H9 (cell line): ENCODE results near the gene SCN3A. TPM values are rescaled to one million over a fixed set of nuclear protein-coding genes. Genes with fewer than 3 reads are reported as not detected.
A peak's percentile ranks its signal among the peaks of the same experiment; 100 is the strongest.

Experiments used
- DNase-seq: peaks from one replicate; pipeline ENCODE4 v3.0.0-alpha.2; 2017
- H2AFZ ChIP-seq: one replicate; pipeline ENCODE4 v1.6.1; 2013; ENCODE audit warnings: mild to moderate bottlenecking, low read length, control low read depth, moderate library complexity
- H2AK5ac ChIP-seq: 2 replicates; pipeline ENCODE4 v1.6.1; 2013; ENCODE audit warnings: low read length, control low read depth, mixed read lengths; ENCODE audit not compliant: insufficient read length
- H2BK120ac ChIP-seq: one replicate; pipeline ENCODE4 v1.6.1; 2013; ENCODE audit warnings: low read depth, mild to moderate bottlenecking, low read length, control low read depth, inconsistent platforms; ENCODE audit not compliant: poor library complexity, severe bottlenecking
- H2BK12ac ChIP-seq: 2 replicates; pipeline ENCODE4 v1.6.1; 2013; ENCODE audit warnings: low read length, control low read depth, mixed read lengths, low read depth; ENCODE audit not compliant: insufficient read length
- H2BK15ac ChIP-seq: 2 replicates; pipeline ENCODE4 v1.6.1; 2013; ENCODE audit warnings: low read depth, low read length, control low read depth
- H2BK20ac ChIP-seq: one replicate; pipeline ENCODE4 v1.6.1; 2013; ENCODE audit warnings: low read depth, mild to moderate bottlenecking, low read length, control low read depth, inconsistent platforms; ENCODE audit not compliant: poor library complexity, severe bottlenecking
- H2BK5ac ChIP-seq: 2 replicates; pipeline ENCODE4 v1.6.1; 2013; ENCODE audit warnings: low read length, control low read depth, mixed read lengths; ENCODE audit not compliant: insufficient read length
- H3K14ac ChIP-seq: 2 replicates; pipeline ENCODE4 v1.6.1; 2013; ENCODE audit warnings: low read length, control low read depth; ENCODE audit not compliant: insufficient read depth
- H3K18ac ChIP-seq: 2 replicates; pipeline ENCODE4 v1.6.1; 2013; ENCODE audit warnings: low read depth, mild to moderate bottlenecking, mixed read lengths, low read length, control low read depth; ENCODE audit not compliant: insufficient read length
- H3K23ac ChIP-seq: 2 replicates; pipeline ENCODE4 v1.6.1; 2013; ENCODE audit warnings: low read length, control low read depth, mixed read lengths, low read depth; ENCODE audit not compliant: insufficient read length
- H3K23me2 ChIP-seq: 2 replicates; pipeline ENCODE4 v1.6.1; 2013; ENCODE audit warnings: low read depth, mild to moderate bottlenecking, mixed read lengths, low read length, control low read depth; ENCODE audit not compliant: insufficient read length, poor library complexity, severe bottlenecking
- H3K27ac ChIP-seq: 2 replicates; pipeline ENCODE4 v1.5.1; 2013; ENCODE audit warnings: low read length, control low read depth, mixed read lengths, low read depth; ENCODE audit not compliant: insufficient read length
- H3K27me3 ChIP-seq: 2 replicates; pipeline ENCODE4 v1.6.1; 2013; ENCODE audit warnings: low read length, control low read depth, inconsistent platforms; ENCODE audit not compliant: insufficient read depth
- H3K4ac ChIP-seq: 2 replicates; pipeline ENCODE4 v1.6.1; 2013; ENCODE audit warnings: low read depth, mild to moderate bottlenecking, control low read depth, inconsistent platforms, low read length, moderate library complexity
- H3K4me1 ChIP-seq: 2 replicates; pipeline ENCODE4 v1.6.1; 2013; ENCODE audit warnings: low read length, control low read depth, inconsistent platforms; ENCODE audit not compliant: insufficient read depth
- H3K4me2 ChIP-seq: 2 replicates; pipeline ENCODE4 v1.6.1; 2013; ENCODE audit warnings: low read length, control low read depth, mixed read lengths; ENCODE audit not compliant: insufficient read length, insufficient read depth
- H3K56ac ChIP-seq: 2 replicates; pipeline ENCODE4 v1.6.1; 2013; ENCODE audit warnings: low read depth, mild to moderate bottlenecking, mixed read lengths, low read length, control low read depth; ENCODE audit not compliant: insufficient read length
- H3K79me1 ChIP-seq: 2 replicates; pipeline ENCODE4 v1.6.1; 2013; ENCODE audit warnings: low read depth, mild to moderate bottlenecking, moderate library complexity, low read length, control low read depth, inconsistent platforms; ENCODE audit not compliant: insufficient read depth, poor library complexity, severe bottlenecking
- H3K79me2 ChIP-seq: 2 replicates; pipeline ENCODE4 v1.6.1; 2013; ENCODE audit warnings: low read length, control low read depth, inconsistent platforms; ENCODE audit not compliant: insufficient read depth
- H3K9ac ChIP-seq: 2 replicates; pipeline ENCODE4 v1.6.1; 2013; ENCODE audit warnings: low read length, control low read depth, mixed read lengths; ENCODE audit not compliant: insufficient read length; ENCODE audit errors: extremely low read depth
- H3K9me3 ChIP-seq: one replicate; pipeline ENCODE4 v1.6.1; 2013; ENCODE audit warnings: low read depth, low read length, inconsistent platforms; ENCODE audit not compliant: control insufficient read depth
- H3T11ph ChIP-seq: one replicate; pipeline ENCODE4 v1.6.1; 2013; ENCODE audit warnings: mild to moderate bottlenecking, low read length, control low read depth, inconsistent platforms
- H4K20me1 ChIP-seq: one replicate; pipeline ENCODE4 v1.6.1; 2013; ENCODE audit not compliant: control insufficient read depth, insufficient read length, insufficient read depth
- H4K5ac ChIP-seq: 2 replicates; pipeline ENCODE4 v1.6.1; 2013; ENCODE audit warnings: low read depth, mild to moderate bottlenecking, mixed read lengths, low read length, control low read depth; ENCODE audit not compliant: insufficient read length
- H4K8ac ChIP-seq: replicated peaks from 2 replicates; pipeline ENCODE4 v1.6.1; 2013; ENCODE audit warnings: low read length, control low read depth, mixed read lengths, low read depth; ENCODE audit not compliant: insufficient read length
- H4K91ac ChIP-seq: 2 replicates; pipeline ENCODE4 v1.6.1; 2013; ENCODE audit warnings: low read depth, mild to moderate bottlenecking, moderate library complexity, mixed read lengths, low read length, control low read depth; ENCODE audit not compliant: insufficient read length
- H3K27ac Mint-ChIP-seq, 3 experiments: 2 replicates in 2 of 3; 3 replicates in 1 of 3; pipeline ENCODE4 v1.8.0; 2020 to 2021; ENCODE audit warnings: mixed read lengths in 3 of 3, mild to moderate bottlenecking in 1 of 3, moderate library complexity in 1 of 3
- H3K27me3 Mint-ChIP-seq: 2 replicates; pipeline ENCODE4 v1.8.0; 2021; ENCODE audit warnings: low read depth, mild to moderate bottlenecking, moderate library complexity, mixed read lengths
- H3K36me3 Mint-ChIP-seq, 3 experiments: 2 replicates in 2 of 3; 3 replicates in 1 of 3; pipeline ENCODE4 v1.8.0; 2020 to 2021; ENCODE audit warnings: low read depth in 3 of 3, mixed read lengths in 3 of 3; ENCODE audit not compliant: insufficient read depth in 1 of 3
- H3K4me1 Mint-ChIP-seq, 2 experiments: 2 replicates each; pipeline ENCODE4 v1.8.0; 2020; ENCODE audit warnings: mixed read lengths in 2 of 2
- H3K4me3 Mint-ChIP-seq, 2 experiments: 2 replicates in 1 of 2; 3 replicates in 1 of 2; pipeline ENCODE4 v1.8.0; 2020 to 2021; ENCODE audit warnings: mild to moderate bottlenecking in 2 of 2, mixed read lengths in 2 of 2, moderate library complexity in 1 of 2
- H3K9me3 Mint-ChIP-seq, 2 experiments: 2 replicates in 1 of 2; 3 replicates in 1 of 2; pipeline ENCODE4 v1.8.0; 2020; ENCODE audit warnings: mild to moderate bottlenecking in 2 of 2, mixed read lengths in 2 of 2, moderate library complexity in 1 of 2
- WGBS: extraction: QIAGEN DNeasy Blood & Tissue Kit; methylation state at CpG from one replicate; pipeline ENCODE4 v1.1.7; 2013; ENCODE audit warnings: missing lambda C conversion rate, low lambda C conversion rate, mixed read lengths; ENCODE audit not compliant: insufficient read length; ENCODE audit errors: extremely low coverage; 5-methylcytosine and 5-hydroxymethylcytosine counted together
- total RNA-seq: library from RNA; stranded (reverse); gene quantifications from 2 replicates; pipeline ENCODE4 v1.2.1, GENCODE V29; 2021
- TF ChIP-seq, protein P1 (sequence below): fragments of 200-600 bp; sonication (generic); conservative IDR thresholded peaks from 3 replicates; pipeline ENCODE4 v1.8.0; 2021; ENCODE audit warnings: antibody characterized with exemption, mild to moderate bottlenecking

SCN3A gene
- total RNA-seq, 1 experiment from 2014 or later, result not detected

DNA sequence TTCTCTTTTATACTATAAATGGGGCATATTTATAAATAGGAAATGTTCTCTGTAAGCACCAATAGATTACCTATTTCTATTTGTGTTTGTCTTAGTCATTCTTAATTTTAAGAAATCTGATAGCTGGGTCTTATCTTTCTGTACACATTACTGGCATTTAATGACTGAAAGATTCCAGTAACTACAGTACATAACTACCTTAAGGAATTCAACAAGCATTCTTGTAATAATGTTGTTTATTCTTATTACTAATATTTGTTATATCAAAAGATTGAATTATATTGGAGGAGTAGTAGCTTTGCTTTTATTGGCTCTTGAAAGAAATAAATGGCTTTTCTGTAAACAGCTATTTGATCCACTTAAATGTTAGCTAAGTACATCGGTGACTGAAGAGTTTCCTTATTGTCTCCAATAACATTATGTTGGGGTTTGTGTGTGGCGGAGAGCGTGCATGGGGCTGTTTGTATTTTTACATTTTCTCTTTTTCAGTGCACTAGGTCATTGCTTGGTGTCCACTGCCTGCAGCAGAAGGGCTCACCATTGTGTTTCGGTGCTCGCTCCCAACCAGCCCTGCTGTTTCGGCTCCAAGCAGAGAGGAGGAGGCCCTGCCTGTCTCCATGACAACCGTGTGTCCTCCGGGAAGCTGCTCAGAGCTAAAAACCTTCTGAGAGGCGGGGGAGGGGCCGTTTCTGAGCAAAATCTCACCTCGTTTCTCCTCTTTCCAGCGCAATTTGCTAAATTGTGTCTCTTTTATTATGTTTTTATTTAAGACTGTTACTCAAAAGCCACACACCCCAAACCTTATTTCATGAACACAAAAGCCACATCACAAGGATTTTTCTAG lies 136.0 kb downstream of the SCN3A start:
- H3K4ac ChIP-seq, result no peak overlapping the region
- no peak overlapping the region for H2BK15ac ChIP-seq
- no peak overlapping the region for H4K5ac ChIP-seq
- Mint-ChIP-seq H3K36me3 (no peaks in the 10 kb centered on the region), H3K27ac (peak overlapping the region; percentile 93 to 99 (median 94)), H3K4me3 (peak overlapping the region; percentile 62 to 76), H3K4me1 (peaks cover 29 to 41% of the 10 kb centered on the region in 2 experiments), H3K27me3 (no peaks in the 10 kb centered on the region), H3K9me3 (no peaks in the 10 kb centered on the region)
- peak overlapping the region; percentile 32; the same call in 1 of the 2 replicates for H3K14ac ChIP-seq
- H3K56ac ChIP-seq, result no peak overlapping the region
- no peaks in the 10 kb centered on the region for H3K79me1 ChIP-seq
- H3T11ph ChIP-seq, result no peak overlapping the region
- TF ChIP-seq, protein P1, sequence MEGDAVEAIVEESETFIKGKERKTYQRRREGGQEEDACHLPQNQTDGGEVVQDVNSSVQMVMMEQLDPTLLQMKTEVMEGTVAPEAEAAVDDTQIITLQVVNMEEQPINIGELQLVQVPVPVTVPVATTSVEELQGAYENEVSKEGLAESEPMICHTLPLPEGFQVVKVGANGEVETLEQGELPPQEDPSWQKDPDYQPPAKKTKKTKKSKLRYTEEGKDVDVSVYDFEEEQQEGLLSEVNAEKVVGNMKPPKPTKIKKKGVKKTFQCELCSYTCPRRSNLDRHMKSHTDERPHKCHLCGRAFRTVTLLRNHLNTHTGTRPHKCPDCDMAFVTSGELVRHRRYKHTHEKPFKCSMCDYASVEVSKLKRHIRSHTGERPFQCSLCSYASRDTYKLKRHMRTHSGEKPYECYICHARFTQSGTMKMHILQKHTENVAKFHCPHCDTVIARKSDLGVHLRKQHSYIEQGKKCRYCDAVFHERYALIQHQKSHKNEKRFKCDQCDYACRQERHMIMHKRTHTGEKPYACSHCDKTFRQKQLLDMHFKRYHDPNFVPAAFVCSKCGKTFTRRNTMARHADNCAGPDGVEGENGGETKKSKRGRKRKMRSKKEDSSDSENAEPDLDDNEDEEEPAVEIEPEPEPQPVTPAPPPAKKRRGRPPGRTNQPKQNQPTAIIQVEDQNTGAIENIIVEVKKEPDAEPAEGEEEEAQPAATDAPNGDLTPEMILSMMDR, result no peak
- H3K23me2 ChIP-seq, result peaks cover 2% of the 10 kb centered on the region
- DNase-seq, result peak; percentile 93
- H4K91ac ChIP-seq, result no peak overlapping the region
- H3K4me2 ChIP-seq, result peak overlapping the region; percentile 28
- no peak overlapping the region for H3K23ac ChIP-seq
- H2BK20ac ChIP-seq, result no peak overlapping the region
- H3K79me2 ChIP-seq, result no peaks in the 10 kb centered on the region
- H3K4me1 ChIP-seq, result peaks cover 7% of the 10 kb centered on the region; the same call in 1 of the 2 replicates
- H4K8ac ChIP-seq, result no peak overlapping the region
- H3K27ac ChIP-seq, result no peak overlapping the region
- H3K27me3 ChIP-seq, result no peaks in the 10 kb centered on the region
- no peaks in the 10 kb centered on the region for H3K9me3 ChIP-seq
- H3K9ac ChIP-seq, result no peak overlapping the region
- no CpG with 5 or more reads among the region's 12 CpGs for WGBS
- H2AFZ ChIP-seq, result peak overlapping the region; percentile 78
- H4K20me1 ChIP-seq, result no peaks in the 10 kb centered on the region
- H2BK12ac ChIP-seq, result no peak overlapping the region
- H2BK5ac ChIP-seq, result no peak overlapping the region
- peak overlapping the region; percentile 76 for H3K18ac ChIP-seq
- no peak overlapping the region for H2AK5ac ChIP-seq
- H2BK120ac ChIP-seq, result no peak overlapping the region
